Measurements from ENCODE around the gene ASB13.

- TF ChIP-seq CTCF (IDR thresholded peaks at IDR 0.05) (no peak), MAX (IDR thresholded peaks at IDR 0.05; ENCODE audit: low read depth) (no peak), TCF12 (IDR thresholded peaks at IDR 0.05) (no peak), GABPA (IDR thresholded peaks at IDR 0.05; ENCODE audit: low read depth) (no peak), ZBTB33 (IDR thresholded peaks at IDR 0.05; ENCODE audit: borderline replicate concordance, low read depth) (no peak), EP300 (IDR thresholded peaks at IDR 0.05; ENCODE audit: borderline replicate concordance in 1 of 2, low read depth in 1 of 2, low read length in 1 of 2) (no peak), FOXM1 (IDR thresholded peaks at IDR 0.05; ENCODE audit: low read depth) (no peak)
Observed at GRCh38 chr10:5601826-5602495, 64.4 kb downstream of the ASB13 start.
